Adrenal gland (tissue), 5 donors: Measurements from ENCODE around the gene TSPEAR.

ENCODE experiments used
- CTCF ChIP-seq, 6 experiments: fragments of 450-650 bp in 4 of 6; fragments of 200-600 bp in 2 of 6; sonication (generic) in 1 of 6; IDR thresholded peaks; 1 replicate in 5 of 6; 2 replicates in 1 of 6; pipeline versions ENCODE4 v1.5.1 to v1.8.0; 2016 to 2021; ENCODE audit warnings: antibody characterized with exemption in 6 of 6, mild to moderate bottlenecking in 2 of 6, moderate library complexity in 1 of 6
- POLR2A ChIP-seq, 2 donors: fragments of 450-650 bp; IDR thresholded peaks; one replicate each; pipeline ENCODE4 v1.6.1; 2017; ENCODE audit warnings: antibody characterized with exemption in 2 of 2, mild to moderate bottlenecking in 2 of 2, moderate library complexity in 1 of 2
- donor health status: DM: no; HTN: no; CAD: no.

DNA sequence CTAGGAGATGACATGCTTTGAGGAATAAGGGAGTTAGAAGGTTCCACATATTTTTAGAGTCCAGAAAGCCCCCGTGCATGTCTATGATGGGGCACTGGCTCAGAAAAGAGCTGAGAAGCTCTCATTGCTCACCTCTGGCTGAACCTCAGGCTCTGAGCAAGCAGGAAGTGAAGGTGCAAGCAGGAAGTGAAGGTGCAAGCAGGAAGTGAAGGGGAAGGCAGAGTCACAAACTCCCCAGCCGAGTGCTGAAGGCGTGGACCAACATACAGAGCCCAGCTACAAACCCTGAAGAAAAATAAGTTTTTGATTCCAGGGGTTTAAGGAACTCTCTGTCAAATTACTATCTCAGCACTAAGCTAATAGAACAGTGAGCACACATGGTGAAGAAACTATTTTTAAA, 92.5 kb downstream of the TSPEAR start:
- TF ChIP-seq POLR2A (IDR thresholded peaks at IDR 0.05) (no peak), CTCF (IDR thresholded peaks at IDR 0.05) (no peak)
